HG02678 (cell line): ENCODE data around the gene ACP1.

Experiments used
- ATAC-seq: cut with Tn5 transposase; IDR thresholded peaks from one replicate; pipeline ENCODE4 v1.9.1; 2021; ENCODE audit warnings: mild to moderate bottlenecking, moderate library complexity; ENCODE audit not compliant: unreplicated experiment

ACP1 gene

DNA sequence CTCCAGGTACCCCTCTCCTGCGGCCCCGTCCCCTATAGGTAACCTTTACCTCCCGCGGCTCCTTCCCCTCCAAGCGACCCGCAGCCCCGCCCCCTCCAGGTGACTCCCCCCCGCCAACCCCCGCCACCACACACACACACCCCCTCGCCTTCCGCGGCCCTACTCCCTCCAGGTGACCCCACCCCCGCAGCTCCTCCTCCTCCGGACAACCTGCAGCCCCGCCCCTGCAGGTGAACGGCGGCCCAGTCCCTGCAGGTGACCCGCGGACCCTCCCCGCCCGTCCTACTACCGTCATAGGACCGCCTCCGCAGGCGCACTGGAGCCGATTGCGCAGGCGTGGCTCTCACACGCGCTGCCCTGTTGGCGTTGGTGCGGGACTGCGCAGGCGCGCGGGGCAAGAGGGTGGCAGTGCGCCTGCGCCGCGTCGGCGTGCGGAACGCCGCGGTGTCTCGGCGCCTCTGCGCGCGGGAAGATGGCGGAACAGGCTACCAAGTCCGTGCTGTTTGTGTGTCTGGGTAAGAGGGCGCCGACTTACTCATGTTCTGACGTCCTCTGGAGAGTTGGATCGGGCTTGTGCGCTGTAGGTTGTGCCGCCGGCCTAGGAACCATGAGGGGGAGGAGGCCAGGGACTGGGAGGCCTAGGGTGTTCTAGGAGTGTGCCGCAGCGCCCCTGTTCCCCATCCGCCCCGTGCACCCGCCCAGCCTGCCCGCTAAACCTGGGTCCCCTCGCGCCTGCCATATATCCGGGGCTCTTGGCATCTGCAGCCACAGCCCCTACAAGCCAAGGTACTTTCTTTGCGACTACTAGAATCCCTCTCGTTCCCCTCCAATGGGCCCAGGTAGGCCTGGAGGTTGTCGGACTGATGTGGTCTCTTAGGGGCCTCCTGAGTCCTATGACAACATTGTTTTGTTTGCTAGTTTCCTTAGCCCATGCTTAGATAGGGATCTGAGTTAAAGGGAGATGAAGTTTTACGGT, at the start of gene ACP1:
Gene ACP1, plus strand, starts transcription at position 455 of the 976 bp plus-strand sequence. Its CDS starts 18 bp downstream, at position 473.
- ATAC-seq, result peak; percentile 85

DNA sequence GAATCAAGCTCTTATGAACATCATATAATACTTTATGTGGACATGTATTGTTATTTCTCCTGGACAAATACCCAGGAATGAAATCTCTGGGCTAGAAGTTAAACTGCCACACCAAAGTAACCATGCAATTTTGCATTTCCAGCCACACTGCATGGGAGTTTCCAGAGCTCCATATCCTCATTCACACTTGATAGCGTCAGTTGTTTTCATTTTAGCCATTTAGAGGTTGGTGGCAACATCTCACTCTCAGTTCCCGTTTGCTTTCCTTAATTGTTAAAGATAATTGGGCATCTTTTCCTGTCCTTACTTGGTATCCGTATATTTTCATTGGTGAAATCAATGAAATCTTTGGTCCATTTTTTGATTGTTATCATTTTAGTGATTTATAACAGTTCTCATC, 48.7 kb upstream of the ACP1 start:
- no peak for ATAC-seq

DNA sequence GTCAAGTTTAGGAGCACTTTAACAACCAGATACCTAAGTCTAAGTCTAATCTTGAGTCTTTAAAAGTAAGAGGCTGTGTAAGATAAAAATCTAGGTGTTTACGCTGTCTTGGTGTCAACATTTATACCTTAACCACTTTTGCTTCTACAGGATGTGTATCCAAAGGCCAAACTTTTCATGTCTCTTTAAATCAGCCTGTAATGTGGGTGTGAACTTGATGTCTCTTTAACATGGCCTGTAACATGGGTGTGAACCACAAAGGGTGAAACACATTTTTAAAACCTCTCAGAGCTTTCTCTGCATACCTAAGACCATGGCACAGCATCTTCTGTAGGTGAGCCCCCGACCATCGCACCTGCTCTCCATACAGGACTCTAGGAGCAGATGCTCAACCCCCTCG, 41.3 kb upstream of the ACP1 start:
- no peak for ATAC-seq

DNA sequence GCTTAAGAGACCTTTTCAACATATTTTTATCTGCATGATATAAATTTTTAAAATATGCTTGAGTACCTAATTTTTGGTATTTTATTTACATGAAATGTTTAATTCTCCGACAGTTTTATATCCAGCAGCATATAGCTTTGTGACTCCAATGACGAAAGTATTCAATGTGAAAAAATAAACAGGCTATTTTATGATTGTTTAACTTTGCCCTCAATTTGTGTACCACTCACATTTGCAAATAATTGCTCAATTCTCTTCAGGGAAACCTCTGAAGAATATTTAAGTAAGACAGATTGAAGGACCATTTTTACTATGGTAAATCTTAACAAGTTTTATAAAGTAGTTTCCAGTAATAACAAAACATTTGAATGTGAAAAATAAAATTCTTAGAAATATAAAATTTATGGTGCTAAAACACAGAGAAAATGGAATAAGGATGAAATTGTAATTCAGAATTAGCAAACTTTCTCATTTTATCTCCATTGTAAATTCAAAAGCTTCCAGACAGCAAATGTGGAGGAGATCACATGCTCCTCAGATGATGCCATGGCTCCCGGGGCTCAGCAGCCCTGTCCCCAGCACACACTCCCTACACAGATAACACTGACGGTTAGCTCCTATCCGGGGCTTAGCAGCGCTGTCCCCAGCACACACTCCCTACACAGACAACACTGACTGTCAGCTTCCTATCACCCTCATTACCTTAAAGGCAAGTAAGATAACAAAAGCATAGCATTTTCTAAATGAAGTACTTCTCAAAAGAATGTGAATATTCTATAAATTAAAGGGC, 40.6 kb upstream of the ACP1 start:
- ATAC-seq, result no peak

DNA sequence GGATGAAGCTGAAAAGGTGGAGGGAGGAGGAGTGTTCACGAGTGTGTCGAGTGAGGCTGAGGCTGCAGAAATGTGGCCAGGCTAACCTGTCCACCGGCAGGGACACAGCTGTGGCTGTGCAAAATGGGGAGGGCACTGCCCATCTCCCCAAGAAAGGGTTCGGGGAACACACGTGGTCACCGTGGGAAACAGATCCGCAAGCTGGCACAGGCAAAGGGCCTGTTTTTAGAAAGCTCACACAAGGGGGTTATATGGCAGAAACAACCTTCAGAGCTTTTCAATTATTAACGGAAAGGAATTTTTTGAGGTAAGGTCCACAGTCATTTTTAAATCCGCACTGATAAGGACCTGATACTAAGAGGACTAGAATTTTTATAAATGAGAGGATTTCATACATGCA, 36.6 kb upstream of the ACP1 start:
- no peak for ATAC-seq

DNA sequence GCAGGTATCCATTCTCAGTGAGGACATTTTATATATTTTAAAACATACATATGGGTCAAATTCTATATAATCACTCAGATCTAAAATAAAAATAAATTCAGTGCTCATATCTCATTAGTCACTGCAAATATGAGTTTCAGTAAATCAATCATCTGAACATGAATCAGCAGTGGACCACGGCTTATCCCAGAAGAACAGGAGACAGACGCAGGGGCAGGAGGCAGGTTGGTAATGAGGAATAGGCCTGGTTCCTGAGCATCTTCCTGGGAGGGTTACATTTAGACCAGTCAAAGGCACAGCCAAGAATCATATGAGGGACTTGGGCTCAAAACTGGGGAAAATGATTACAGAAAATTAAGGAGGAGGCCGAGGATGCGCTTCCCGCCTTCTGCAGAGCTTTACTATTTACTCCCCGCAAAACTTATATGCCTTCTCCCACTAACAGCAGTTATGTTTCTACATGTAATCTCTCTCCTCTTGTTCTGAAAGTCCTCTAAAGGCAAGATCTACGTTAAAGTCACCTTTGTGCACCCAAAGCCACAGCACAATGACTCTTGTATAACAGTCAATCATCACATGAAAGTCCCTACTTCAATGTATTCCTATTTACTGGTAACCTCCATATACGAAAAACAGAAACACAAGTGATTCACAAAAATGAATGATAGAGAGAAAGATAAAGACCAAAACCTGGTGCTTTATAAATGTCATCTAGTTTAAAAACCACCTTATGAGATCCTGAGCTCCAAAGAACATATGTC, 36.0 kb upstream of the ACP1 start:
- no peak for ATAC-seq

DNA sequence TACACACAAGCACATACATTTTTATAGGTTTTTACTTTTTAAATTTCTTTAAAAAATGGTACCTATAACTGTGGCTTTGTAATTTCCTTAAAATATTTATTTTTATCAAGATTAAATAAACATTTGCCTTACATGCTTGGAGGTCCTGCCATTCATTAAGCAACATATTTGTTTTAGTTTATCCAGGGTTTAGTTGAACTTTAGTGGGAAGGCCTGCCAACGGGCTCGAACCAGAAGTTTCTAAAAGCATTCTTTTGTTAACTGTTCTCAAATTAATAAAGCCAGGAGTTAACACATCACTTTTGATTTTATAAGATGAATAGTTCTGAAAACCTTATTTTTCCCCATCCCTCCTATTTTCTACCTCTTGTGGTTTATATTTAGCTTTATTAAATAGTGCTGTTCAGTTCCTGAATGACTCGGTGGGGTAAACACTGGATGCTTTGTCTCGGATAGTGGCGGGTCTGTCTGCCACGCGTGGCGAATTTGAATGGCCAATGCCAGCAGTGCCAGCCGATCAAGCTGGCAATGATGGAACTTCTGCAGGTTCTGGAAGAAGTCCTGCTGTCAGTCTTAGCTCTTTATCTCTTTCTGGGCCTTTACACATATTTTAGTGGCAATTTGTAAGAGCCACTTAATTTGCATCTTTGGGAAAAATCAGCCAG, 33.1 kb upstream of the ACP1 start:
- ATAC-seq, result no peak

DNA sequence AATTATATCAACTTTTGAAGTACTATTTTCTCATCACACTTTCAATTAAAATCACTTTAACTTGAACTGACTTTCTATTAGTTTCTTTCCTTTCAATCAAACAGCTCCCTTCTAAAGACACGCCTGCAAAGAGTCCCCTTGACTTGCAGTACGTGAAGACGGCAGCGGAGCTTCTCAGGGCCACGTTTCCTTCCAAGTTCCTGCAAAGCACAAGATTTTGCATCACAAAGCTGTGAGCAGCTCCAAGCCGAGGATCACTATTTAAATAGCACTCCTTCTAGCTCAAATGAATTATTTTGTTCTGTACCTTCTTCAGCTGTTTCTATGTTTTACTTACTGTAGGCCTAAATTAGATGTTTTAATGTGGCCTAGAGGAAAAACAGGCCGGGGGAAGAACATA, 31.7 kb upstream of the ACP1 start:
- ATAC-seq, result no peak

DNA sequence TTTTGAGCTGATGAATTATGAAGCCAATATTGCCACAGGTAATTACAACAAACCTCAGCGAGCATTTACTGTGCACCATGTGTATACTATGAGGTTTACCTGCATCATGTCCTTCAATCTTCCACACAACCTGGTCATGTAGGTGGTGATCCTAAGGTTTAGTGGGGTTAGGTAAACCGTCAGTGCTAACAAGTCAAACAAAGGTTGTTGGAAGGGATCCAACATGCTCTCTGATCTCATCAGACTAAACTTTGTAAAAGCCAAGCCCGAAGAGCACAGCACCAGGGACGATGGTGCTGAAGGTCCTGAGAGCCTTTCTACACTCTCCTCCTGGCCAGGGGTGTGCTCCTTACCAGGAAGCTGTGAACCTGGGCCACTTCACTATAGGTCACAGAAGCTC, 30.3 kb upstream of the ACP1 start:
- ATAC-seq, result no peak

DNA sequence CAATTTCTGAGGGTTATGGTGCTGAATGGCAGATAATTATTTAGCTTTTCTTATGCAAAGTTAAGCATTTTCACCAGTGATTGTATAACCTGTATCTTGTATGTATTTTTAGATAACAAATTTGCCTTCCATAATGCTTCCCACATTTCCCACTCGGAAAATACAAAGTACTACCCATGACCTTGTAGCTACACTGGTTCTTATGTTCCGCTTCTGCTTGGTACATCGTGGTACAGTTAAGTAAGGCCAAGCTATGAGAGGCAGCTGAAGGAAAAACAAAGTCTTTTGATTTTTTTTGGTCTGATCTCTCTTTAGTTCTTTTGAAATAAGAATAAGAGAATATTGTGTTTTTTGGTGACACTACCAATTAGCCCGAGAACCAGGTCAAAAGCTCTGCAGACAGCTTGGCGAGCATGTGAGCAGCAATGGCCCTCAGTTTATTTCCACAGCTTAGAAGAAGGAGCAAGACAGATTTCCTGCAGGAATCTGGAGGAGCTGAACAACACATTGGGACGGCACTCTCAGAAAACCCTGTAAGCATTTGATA, 27.7 kb upstream of the ACP1 start:
- ATAC-seq, result no peak

DNA sequence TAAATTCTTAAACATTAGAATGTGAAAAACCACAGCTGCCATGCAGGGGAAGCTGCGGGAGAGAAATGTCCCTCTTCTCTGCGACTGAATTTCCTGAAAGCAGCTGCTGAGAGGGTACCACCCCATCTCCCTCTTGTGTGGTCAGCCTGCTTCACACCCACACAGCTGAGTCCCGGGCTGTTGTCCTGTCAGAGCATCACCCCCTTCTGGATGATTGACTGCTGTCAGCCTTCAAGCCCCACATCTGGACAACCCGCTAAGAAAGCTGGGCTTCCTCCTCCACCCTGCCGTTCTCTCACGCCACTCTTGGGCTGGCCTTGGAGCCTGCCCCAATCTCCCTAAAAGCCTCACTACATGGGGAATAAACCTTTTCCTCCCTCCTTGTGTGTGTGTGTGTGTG, 26.9 kb upstream of the ACP1 start:
- no peak for ATAC-seq

DNA sequence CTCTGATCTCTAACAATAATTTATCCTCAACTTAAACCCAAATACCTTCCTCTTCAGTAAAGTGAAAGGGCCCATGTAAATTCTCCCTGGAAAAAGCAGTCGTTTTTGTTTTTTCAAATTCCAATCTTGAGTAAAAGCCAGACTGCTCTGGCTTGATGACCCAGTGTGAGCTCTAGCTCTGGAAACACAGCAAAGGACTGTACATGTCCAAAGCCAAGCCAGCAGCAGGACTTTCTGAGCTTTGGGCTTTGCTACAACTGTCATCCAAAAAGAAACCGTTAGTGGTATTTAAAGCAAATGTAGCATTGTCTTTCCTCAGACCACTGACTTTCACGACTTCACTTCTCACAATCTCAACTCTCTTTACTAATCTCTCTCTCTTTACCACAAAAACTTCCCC, 26.3 kb upstream of the ACP1 start:
- no peak for ATAC-seq

DNA sequence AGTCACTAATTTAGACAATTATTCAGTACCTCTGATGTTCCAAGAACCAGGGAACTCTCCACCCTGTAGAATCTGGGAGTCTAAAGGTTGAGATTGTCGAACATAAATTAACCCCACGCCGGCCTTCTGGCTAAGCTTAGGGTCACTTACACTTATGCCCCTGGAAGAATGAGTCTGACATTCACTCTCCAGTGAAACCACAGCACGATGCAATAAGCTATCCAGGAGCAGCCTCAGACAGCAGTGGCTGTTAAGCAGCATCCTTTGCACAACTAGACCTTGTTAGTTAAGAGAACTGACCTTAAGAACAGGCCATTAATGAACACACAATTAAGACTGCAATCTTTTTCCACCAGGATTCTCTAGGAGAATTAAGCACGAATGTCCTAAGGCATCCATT, 25.9 kb upstream of the ACP1 start:
- ATAC-seq, result no peak

DNA sequence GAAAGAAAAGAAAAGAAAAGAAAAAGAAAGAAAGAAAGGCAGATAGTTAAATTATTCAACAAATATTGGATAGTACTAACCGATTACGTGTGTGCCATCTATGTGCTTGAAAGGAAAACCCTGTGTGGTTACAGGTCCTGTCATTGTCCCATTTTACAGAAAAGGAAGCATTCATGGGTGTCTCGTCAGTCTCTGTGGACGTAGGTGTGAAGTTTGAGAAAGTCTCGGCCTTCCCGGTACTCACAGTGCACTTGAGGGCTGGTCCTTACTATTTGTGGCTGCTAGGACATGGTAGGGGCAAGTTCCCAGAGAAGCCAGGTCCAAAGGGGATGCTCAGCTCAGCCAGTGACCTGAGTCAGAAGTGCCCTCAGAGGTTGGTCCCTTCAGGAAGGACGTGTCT, 20.2 kb upstream of the ACP1 start:
- ATAC-seq, result no peak

DNA sequence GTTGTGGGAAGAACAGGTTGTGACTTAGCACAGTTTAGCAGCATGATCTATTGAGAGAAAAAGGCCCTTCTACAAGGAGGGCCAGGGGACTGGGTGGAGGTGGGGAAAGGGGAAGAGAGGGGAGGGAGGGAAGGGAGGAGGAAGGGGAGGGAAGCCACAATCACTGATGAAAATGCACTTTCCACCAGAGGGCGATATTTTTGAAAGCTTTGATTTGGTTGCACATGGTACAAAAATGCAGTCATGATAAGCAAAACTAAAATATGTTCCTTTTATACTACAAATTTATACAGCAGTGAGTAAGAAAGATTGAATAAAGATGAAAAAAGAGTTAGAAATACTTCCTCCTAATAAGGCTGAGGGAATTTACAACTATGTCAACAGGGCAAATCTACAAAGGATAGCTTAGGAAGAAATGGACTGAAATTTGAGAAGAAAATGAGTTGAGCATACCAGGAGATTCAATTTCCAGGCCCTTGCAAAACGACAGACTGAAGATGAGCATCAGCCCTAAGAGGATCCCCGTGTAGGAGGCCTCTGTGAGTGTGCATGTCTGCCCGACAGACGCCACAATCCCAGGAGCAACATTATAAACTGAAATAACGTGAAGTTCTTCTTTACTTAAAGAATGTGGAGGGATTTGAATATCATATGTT, 18.1 kb upstream of the ACP1 start:
- ATAC-seq, result peak; percentile 65

DNA sequence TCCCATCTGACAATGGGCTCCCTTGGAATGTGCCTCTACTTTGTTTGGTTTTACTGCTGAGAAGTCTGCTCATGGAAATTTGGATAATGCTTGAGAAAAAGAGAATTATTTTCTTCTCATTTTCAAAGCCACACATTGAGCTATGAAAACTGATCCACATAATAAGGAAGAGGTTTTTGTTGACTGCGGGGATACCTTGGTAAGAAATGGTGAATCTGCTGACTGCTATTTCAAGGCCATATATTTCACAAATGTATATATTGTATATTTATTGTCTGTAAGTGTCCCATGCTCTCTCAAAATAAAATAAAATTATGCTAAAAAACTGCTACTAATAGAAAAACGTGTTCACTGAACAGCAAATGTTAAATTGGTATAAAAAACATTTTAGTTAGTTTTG, 16.0 kb upstream of the ACP1 start:
- no peak for ATAC-seq

DNA sequence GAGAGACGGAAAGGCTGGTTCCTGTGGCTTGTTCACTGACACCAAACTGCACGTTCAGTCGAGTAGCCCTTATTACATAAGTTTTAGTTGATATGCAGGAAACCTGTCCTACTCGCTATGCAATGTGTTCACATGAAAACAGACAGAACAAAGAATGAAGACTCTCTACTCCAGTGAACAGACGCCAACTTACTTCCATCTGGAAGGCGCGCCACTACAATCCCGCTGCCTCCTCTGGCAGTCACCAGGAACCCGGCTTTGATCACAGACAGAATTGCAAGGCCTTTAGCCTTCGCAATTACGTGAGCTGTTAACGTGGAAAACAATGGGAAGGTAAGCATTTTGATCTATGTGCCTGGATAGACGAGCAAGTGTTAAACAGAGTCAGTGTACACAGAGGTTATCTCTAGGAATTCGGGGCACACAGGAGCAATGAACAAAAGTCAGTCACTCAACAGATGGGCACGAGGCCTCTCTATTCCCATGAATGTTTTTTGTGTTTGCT, 15.2 kb upstream of the ACP1 start:
- no peak for ATAC-seq

DNA sequence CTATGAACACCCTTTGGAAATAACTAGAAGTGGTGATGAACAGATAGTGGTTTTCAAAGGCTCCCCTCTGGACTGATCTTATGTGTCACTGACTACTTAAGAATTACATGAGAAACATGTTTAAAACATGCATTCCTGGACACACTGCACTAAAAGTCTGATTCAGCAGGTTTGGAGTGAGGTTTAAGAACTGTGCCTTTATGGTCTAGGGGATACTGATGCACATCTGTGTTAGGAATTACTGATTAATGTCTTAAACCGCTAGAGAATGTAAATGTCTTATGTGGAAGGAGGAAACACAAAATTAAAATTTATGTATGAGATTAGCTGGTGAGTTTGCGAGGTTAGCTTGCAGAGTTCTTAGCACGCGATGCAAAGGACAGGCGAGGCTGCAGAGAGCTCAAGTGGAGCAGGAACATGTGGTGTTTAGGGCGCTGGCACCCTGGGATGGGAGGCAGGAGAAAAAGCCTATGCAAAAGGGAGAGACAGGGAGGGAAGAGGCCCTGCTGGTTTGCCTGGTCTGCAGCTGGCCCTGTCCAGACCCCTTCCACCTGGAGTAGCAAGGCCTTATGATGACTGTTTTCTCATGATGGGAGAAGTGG, 12.6 kb upstream of the ACP1 start:
- no peak for ATAC-seq

DNA sequence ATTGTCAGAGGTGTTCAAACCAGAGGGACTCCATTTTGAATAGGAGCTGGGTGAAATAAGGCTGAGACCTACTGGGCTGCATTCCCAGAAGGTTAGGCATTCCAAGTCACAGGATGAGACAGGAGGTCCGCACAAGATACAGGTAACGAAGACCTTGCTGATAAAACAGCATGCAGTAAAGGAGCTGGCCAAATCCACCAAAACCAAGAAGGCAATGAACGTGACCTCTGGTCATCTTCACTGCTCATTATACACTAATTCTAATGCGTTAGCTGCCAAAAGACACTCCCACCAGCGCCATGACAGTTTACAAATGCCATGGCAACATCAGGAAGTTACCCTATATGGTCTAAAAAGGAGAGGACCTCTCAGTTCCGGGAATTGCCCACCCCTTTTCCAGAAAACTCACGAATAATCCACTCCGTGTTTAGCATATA, 11.5 kb upstream of the ACP1 start:
- ATAC-seq, result no peak
